D341Med (cell line): ENCODE data around the gene OPALIN.

ENCODE experiments used
- DNase-seq: peaks from one replicate; pipeline ENCODE4 v3.0.0; 2012; ENCODE audit warnings: low spot score

OPALIN gene

DNA sequence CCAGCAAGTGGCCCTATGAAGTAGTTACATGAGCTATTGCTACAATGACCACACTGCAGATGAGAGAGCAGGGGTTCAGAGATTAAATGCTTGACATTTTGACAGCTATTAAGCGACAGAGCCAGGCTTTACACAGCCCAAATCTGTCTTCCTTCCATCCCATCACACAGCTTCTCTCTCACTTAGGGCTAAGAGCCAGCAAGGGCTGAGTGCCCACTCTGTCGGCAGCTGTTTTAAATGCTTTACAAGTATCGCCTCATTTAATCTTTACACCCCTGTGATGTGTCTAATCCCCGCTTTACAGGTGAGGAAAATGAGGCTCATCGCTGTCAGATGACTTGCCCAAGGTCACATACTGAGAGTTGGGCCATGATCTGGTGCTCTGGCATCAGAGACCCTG is 15.2 kb upstream of the OPALIN start:
- no peak for DNase-seq

DNA sequence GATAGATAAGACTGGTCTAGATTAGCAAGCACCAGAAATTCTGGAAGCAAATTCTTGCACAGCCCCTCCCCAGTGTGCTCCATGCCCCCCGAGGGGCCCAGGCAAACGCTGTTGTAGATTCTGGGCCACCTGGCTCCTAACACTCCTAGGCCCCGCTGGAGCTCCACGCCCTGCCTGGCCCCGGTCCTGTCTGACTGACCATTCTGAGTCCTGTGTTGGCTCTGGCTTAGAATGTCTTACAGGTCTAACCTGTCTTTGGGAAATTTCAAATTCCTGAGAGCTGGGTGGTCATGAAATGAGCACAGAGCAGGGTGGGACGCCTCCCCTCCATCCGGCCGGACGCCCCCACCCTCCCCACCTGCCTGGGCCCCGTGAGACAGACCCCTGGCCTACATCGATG is 12.6 kb upstream of the OPALIN start:
- DNase-seq, result no peak

- DNase-seq, result peak; percentile 72
Observed at GRCh38 chr10:96370584-96371157, 11.9 kb upstream of the OPALIN start.

- DNase-seq, result no peak
Observed at GRCh38 chr10:96369890-96370583, 11.2 kb upstream of the OPALIN start.

DNA sequence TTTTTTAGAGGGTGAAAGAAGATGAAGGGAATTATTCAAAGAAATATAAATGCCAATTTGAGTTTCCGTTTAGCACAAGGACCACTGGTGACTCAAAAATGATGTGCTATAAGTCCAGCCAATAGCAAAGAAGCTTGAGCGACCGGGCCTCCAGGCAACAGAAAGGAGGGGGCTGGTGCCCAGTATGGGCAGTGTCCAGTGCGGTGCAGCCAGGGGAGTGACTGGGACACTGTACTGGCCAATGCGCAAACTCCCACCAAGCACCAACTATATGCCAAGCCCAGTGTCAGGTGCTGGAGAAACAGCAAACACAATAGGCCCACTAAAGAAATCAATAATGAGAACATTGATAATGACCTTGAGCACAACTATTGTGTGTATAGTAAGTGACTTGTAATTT is 10.2 kb upstream of the OPALIN start:
- DNase-seq, result no peak

GRCh38 chr10:96367470-96367869 is 8.7 kb upstream of the OPALIN start:
- DNase-seq, result no peak

- no peak for DNase-seq
Observed at GRCh38 chr10:96366508-96366907, 7.7 kb upstream of the OPALIN start.

DNA sequence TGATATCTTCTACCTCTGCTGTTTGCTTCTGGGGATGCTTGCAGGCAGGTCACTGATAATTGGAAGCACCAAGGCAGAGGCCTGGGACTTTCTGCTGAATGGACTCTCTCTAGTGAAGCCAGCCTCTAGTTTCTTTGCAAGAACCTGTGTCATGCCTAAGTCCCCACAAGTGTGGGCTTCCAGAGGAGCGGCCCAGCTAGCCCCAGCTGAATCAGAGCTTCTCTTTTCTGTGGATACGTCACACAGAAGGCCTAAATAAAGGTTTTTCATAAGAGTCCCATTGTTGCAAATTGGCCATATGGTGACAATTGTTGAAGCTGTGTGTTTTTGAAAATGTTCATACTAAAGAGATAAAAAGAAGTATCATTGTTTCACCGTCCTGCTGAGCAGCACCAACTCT is 6.8 kb upstream of the OPALIN start:
- DNase-seq, result no peak

DNA sequence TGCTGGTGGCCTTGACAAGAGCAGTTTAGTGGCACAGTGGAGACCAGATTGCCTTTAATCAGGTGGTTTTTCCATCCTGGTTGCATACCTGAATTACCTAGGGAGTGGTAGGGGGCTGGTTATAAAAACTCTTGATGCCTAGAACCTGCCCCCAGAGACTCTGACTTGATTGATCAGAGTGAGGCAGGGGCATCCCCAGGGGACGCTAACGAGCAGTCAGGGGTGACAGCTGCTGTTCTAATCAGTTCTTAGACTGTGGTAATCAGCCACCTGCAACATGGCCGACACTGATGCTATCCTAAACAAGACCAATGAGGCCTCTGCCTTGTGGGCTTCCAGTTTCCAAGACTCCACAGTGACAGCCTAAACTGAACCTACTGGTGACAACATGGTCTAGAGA is 2.0 kb upstream of the OPALIN start:
- peak; percentile 30 for DNase-seq

- no peak for DNase-seq
Observed at GRCh38 chr10:96360331-96360730, 1.5 kb upstream of the OPALIN start.

DNA sequence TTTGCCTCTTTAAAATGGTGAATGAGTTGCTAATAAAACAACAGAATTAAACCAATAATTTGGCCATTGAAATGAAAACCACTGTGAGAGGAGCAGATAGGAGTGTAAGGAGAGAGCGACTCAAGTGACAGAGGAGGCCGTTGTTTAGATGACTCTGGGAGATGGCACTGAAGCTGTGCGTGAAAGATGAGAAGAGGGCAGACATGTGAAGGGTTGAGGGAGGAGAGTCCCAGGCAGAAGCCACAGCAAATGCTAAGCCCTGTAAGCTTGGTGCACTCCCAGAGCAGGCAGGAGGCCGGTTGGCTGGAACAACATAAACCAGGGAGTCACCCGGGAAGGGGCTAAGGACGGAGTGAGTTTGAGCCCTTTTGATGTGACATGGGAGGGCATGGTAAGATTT is 814 bp upstream of the OPALIN start:
- DNase-seq, result no peak

- no peak for DNase-seq
Observed at GRCh38 chr10:96357038-96357620, 1.7 kb downstream of the OPALIN start.

DNA sequence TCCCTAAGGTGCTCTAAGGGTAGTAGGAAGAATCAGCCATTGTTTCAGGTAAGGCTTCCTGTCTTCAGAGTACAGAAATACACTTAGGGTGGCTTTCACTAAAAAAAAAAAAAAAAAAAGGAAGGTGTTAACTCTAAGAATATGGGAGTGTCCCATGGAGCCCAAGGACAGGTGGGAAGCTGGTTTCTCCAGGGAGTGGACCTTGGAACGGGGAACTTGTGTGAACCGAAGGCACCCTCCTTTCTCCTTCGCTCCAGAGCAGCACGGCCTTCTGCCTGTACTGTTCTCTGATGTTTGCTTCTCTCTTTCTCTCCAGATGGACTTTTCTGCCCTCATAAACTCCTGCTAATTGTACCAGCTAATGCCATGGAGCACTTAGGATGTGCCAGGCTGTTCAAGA is 6.2 kb downstream of the OPALIN start:
- no peak for DNase-seq

GRCh38 chr10:96352027-96352426 is 6.8 kb downstream of the OPALIN start:
- DNase-seq, result no peak

GRCh38 chr10:96346295-96346694 is 12.5 kb downstream of the OPALIN start:
- no peak for DNase-seq

- DNase-seq, result no peak
Observed at GRCh38 chr10:96345222-96345621, 13.6 kb downstream of the OPALIN start.

DNA sequence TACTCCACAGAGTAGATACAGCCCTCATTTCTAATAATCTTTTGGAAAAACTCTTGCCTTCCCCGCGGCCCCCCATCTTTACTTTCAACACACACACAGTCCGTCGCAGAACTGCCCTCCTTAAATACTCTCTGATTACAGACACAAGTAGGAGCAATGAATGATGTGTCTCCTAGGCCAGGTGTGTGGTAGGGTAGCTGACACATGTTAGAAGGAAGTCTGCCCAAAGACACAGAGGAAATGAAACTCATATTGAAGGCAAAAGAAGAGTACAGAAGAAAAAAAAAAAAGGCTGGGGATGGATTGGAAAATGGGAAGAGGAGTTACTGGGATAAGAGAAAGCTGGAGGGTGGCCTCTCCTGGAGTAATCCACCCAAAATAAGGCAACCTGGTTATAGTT is 14.6 kb downstream of the OPALIN start:
- DNase-seq, result no peak

DNA sequence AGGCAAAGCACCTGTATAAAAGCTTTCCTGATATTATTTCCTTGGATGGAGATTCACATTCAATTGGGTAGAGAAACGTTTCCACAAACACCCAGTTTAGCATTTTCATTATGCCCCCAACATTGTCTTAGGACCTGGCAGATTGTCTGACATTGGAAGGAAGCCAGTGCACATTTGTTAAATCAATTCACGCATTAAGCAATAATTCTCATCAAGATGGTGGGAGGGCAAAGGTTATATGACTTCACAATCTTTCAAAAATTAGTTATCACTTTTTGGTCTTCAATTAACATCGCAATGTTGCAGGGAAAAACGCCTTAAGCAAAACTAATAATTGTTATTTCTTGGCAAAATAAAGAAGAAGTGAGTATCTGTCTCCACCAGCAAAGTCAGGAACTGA is 16.4 kb downstream of the OPALIN start:
- no peak for DNase-seq

DNA sequence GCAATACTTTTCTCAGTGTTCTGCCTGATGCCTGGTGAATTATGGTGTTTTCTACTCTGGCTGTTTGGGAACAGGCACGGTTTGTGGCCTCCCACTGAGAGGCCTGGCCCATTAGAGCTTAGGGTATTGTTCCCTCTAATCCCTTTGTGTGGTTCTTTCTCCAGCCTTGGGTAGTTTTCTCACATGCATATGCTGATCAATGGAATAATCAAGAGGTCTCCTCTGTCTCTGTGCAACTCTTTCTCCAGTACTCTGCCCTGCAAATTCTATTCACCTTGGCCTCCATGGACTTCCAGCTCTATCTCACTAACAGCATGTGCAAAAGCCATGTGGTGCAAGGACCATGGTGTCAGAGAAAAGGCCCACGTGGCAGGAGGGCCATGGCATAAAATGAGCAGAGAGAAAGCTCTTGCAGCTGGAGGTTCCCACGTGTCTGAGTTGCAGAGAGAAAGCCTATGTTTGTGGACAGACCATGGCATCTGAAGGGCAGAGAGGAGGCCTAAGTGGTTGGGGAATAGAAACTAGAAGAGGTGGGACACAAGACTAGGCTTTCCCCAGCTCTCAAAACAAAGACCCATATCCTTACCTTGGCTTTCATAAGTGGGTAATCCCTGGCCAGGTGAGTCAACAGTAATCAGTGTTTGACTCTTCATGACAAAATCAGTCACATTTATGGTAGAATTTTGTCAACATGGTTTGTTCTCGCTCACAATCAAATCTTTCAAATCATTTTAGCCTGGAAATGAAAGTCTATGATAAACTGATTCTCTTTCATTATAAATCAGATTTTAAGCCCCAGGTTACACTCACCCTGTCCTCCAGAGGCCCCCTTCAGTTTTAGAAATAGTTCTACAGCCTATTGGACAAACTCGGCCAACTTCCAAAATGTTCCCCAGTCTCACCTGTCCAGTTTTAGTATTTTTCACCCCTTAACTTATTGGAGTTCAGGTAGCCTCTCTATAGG is 17.3 kb downstream of the OPALIN start:
- no peak for DNase-seq

GRCh38 chr10:96339956-96340904 is 18.6 kb downstream of the OPALIN start:
- DNase-seq, result peak; percentile 56

GRCh38 chr10:96339383-96339782 is 19.4 kb downstream of the OPALIN start:
- no peak for DNase-seq
